GM18858 (cell line): ENCODE results near the gene RSBN1.
"Not testable (repeated sequence)": the region's sequence is repeated elsewhere in the genome, so short reads cannot be mapped to it uniquely, and the experiment has no call there.

Source experiments
- ATAC-seq: cut with Tn5 transposase; IDR thresholded peaks from one replicate; pipeline ENCODE4 v1.9.1; 2021; ENCODE audit not compliant: unreplicated experiment

The RSBN1 gene

GRCh38 chr1:113745425-113745824 is 66.9 kb downstream of the RSBN1 start:
- ATAC-seq: no peak

- ATAC-seq: no peak
Measured at GRCh38 chr1:113744114-113744513, 68.2 kb downstream of the RSBN1 start.

GRCh38 chr1:113742515-113742914 is 69.8 kb downstream of the RSBN1 start:
- peak; percentile 57 for ATAC-seq

- ATAC-seq: no peak
Measured at GRCh38 chr1:113734357-113735055, 77.8 kb downstream of the RSBN1 start.

GRCh38 chr1:113732802-113733201 is 79.5 kb downstream of the RSBN1 start:
- ATAC-seq: no peak

- ATAC-seq: no peak
Measured at GRCh38 chr1:113721010-113721409, 91.3 kb downstream of the RSBN1 start.

GRCh38 chr1:113718621-113719020 is 93.7 kb downstream of the RSBN1 start:
- not testable (repeated sequence) for ATAC-seq

- ATAC-seq: not testable (repeated sequence)
Measured at GRCh38 chr1:113717506-113717905, 94.8 kb downstream of the RSBN1 start.

GRCh38 chr1:113714606-113715269 is 97.5 kb downstream of the RSBN1 start:
- ATAC-seq: no peak
